H9 (cell line): ENCODE measurements around the gene MRI1. TPM values are rescaled to one million over a fixed set of nuclear protein-coding genes. Genes with fewer than 3 reads are reported as not detected.

ENCODE experiments used
- DNase-seq: peaks from one replicate; pipeline ENCODE4 v3.0.0-alpha.2; 2017
- H2AFZ ChIP-seq: one replicate; pipeline ENCODE4 v1.6.1; 2013; ENCODE audit warnings: mild to moderate bottlenecking, low read length, control low read depth, moderate library complexity
- H2AK5ac ChIP-seq: 2 replicates; pipeline ENCODE4 v1.6.1; 2013; ENCODE audit warnings: low read length, control low read depth, mixed read lengths; ENCODE audit not compliant: insufficient read length
- H2BK120ac ChIP-seq: one replicate; pipeline ENCODE4 v1.6.1; 2013; ENCODE audit warnings: low read depth, mild to moderate bottlenecking, low read length, control low read depth, inconsistent platforms; ENCODE audit not compliant: poor library complexity, severe bottlenecking
- H2BK12ac ChIP-seq: 2 replicates; pipeline ENCODE4 v1.6.1; 2013; ENCODE audit warnings: low read length, control low read depth, mixed read lengths, low read depth; ENCODE audit not compliant: insufficient read length
- H2BK15ac ChIP-seq: 2 replicates; pipeline ENCODE4 v1.6.1; 2013; ENCODE audit warnings: low read depth, low read length, control low read depth
- H2BK20ac ChIP-seq: one replicate; pipeline ENCODE4 v1.6.1; 2013; ENCODE audit warnings: low read depth, mild to moderate bottlenecking, low read length, control low read depth, inconsistent platforms; ENCODE audit not compliant: poor library complexity, severe bottlenecking
- H2BK5ac ChIP-seq: 2 replicates; pipeline ENCODE4 v1.6.1; 2013; ENCODE audit warnings: low read length, control low read depth, mixed read lengths; ENCODE audit not compliant: insufficient read length
- H3K14ac ChIP-seq: 2 replicates; pipeline ENCODE4 v1.6.1; 2013; ENCODE audit warnings: low read length, control low read depth; ENCODE audit not compliant: insufficient read depth
- H3K18ac ChIP-seq: 2 replicates; pipeline ENCODE4 v1.6.1; 2013; ENCODE audit warnings: low read depth, mild to moderate bottlenecking, mixed read lengths, low read length, control low read depth; ENCODE audit not compliant: insufficient read length
- H3K23ac ChIP-seq: 2 replicates; pipeline ENCODE4 v1.6.1; 2013; ENCODE audit warnings: low read length, control low read depth, mixed read lengths, low read depth; ENCODE audit not compliant: insufficient read length
- H3K23me2 ChIP-seq: 2 replicates; pipeline ENCODE4 v1.6.1; 2013; ENCODE audit warnings: low read depth, mild to moderate bottlenecking, mixed read lengths, low read length, control low read depth; ENCODE audit not compliant: insufficient read length, poor library complexity, severe bottlenecking
- H3K27ac ChIP-seq: 2 replicates; pipeline ENCODE4 v1.5.1; 2013; ENCODE audit warnings: low read length, control low read depth, mixed read lengths, low read depth; ENCODE audit not compliant: insufficient read length
- H3K27me3 ChIP-seq: 2 replicates; pipeline ENCODE4 v1.6.1; 2013; ENCODE audit warnings: low read length, control low read depth, inconsistent platforms; ENCODE audit not compliant: insufficient read depth
- H3K4ac ChIP-seq: 2 replicates; pipeline ENCODE4 v1.6.1; 2013; ENCODE audit warnings: low read depth, mild to moderate bottlenecking, control low read depth, inconsistent platforms, low read length, moderate library complexity
- H3K4me1 ChIP-seq: 2 replicates; pipeline ENCODE4 v1.6.1; 2013; ENCODE audit warnings: low read length, control low read depth, inconsistent platforms; ENCODE audit not compliant: insufficient read depth
- H3K4me2 ChIP-seq: 2 replicates; pipeline ENCODE4 v1.6.1; 2013; ENCODE audit warnings: low read length, control low read depth, mixed read lengths; ENCODE audit not compliant: insufficient read length, insufficient read depth
- H3K56ac ChIP-seq: 2 replicates; pipeline ENCODE4 v1.6.1; 2013; ENCODE audit warnings: low read depth, mild to moderate bottlenecking, mixed read lengths, low read length, control low read depth; ENCODE audit not compliant: insufficient read length
- H3K79me1 ChIP-seq: 2 replicates; pipeline ENCODE4 v1.6.1; 2013; ENCODE audit warnings: low read depth, mild to moderate bottlenecking, moderate library complexity, low read length, control low read depth, inconsistent platforms; ENCODE audit not compliant: insufficient read depth, poor library complexity, severe bottlenecking
- H3K79me2 ChIP-seq: 2 replicates; pipeline ENCODE4 v1.6.1; 2013; ENCODE audit warnings: low read length, control low read depth, inconsistent platforms; ENCODE audit not compliant: insufficient read depth
- H3K9ac ChIP-seq: 2 replicates; pipeline ENCODE4 v1.6.1; 2013; ENCODE audit warnings: low read length, control low read depth, mixed read lengths; ENCODE audit not compliant: insufficient read length; ENCODE audit errors: extremely low read depth
- H3K9me3 ChIP-seq: one replicate; pipeline ENCODE4 v1.6.1; 2013; ENCODE audit warnings: low read depth, low read length, inconsistent platforms; ENCODE audit not compliant: control insufficient read depth
- H3T11ph ChIP-seq: one replicate; pipeline ENCODE4 v1.6.1; 2013; ENCODE audit warnings: mild to moderate bottlenecking, low read length, control low read depth, inconsistent platforms
- H4K20me1 ChIP-seq: one replicate; pipeline ENCODE4 v1.6.1; 2013; ENCODE audit not compliant: control insufficient read depth, insufficient read length, insufficient read depth
- H4K5ac ChIP-seq: 2 replicates; pipeline ENCODE4 v1.6.1; 2013; ENCODE audit warnings: low read depth, mild to moderate bottlenecking, mixed read lengths, low read length, control low read depth; ENCODE audit not compliant: insufficient read length
- H4K8ac ChIP-seq: replicated peaks from 2 replicates; pipeline ENCODE4 v1.6.1; 2013; ENCODE audit warnings: low read length, control low read depth, mixed read lengths, low read depth; ENCODE audit not compliant: insufficient read length
- H4K91ac ChIP-seq: 2 replicates; pipeline ENCODE4 v1.6.1; 2013; ENCODE audit warnings: low read depth, mild to moderate bottlenecking, moderate library complexity, mixed read lengths, low read length, control low read depth; ENCODE audit not compliant: insufficient read length
- H3K27ac Mint-ChIP-seq, 3 experiments: 2 replicates in 2 of 3; 3 replicates in 1 of 3; pipeline ENCODE4 v1.8.0; 2020 to 2021; ENCODE audit warnings: mixed read lengths in 3 of 3, mild to moderate bottlenecking in 1 of 3, moderate library complexity in 1 of 3
- H3K27me3 Mint-ChIP-seq: 2 replicates; pipeline ENCODE4 v1.8.0; 2021; ENCODE audit warnings: low read depth, mild to moderate bottlenecking, moderate library complexity, mixed read lengths
- H3K36me3 Mint-ChIP-seq, 3 experiments: 2 replicates in 2 of 3; 3 replicates in 1 of 3; pipeline ENCODE4 v1.8.0; 2020 to 2021; ENCODE audit warnings: low read depth in 3 of 3, mixed read lengths in 3 of 3; ENCODE audit not compliant: insufficient read depth in 1 of 3
- H3K4me1 Mint-ChIP-seq, 2 experiments: 2 replicates each; pipeline ENCODE4 v1.8.0; 2020; ENCODE audit warnings: mixed read lengths in 2 of 2
- H3K4me3 Mint-ChIP-seq, 2 experiments: 2 replicates in 1 of 2; 3 replicates in 1 of 2; pipeline ENCODE4 v1.8.0; 2020 to 2021; ENCODE audit warnings: mild to moderate bottlenecking in 2 of 2, mixed read lengths in 2 of 2, moderate library complexity in 1 of 2
- H3K9me3 Mint-ChIP-seq, 2 experiments: 2 replicates in 1 of 2; 3 replicates in 1 of 2; pipeline ENCODE4 v1.8.0; 2020; ENCODE audit warnings: mild to moderate bottlenecking in 2 of 2, mixed read lengths in 2 of 2, moderate library complexity in 1 of 2
- CTCF ChIP-seq: fragments of 200-600 bp; sonication (generic); conservative IDR thresholded peaks from 3 replicates; pipeline ENCODE4 v1.8.0; 2021; ENCODE audit warnings: antibody characterized with exemption, mild to moderate bottlenecking
- WGBS: extraction: QIAGEN DNeasy Blood & Tissue Kit; methylation state at CpG from one replicate; pipeline ENCODE4 v1.1.7; 2013; ENCODE audit warnings: missing lambda C conversion rate, low lambda C conversion rate, mixed read lengths; ENCODE audit not compliant: insufficient read length; ENCODE audit errors: extremely low coverage; 5-methylcytosine and 5-hydroxymethylcytosine counted together
- total RNA-seq: library from RNA; stranded (reverse); gene quantifications from 2 replicates; pipeline ENCODE4 v1.2.1, GENCODE V29; 2021

The MRI1 gene
- total RNA-seq, 1 experiment from 2014 or later, result 19.5 TPM

GRCh38 chr19:13742756-13743155 is 21.6 kb upstream of the MRI1 start:
- no peak for TF ChIP-seq CTCF
- no CpG with 5 or more reads among the region's 1 CpG for WGBS
- Histone ChIP-seq H2BK120ac (no peak overlapping the region), H2AK5ac (no peak overlapping the region), H3K4me2 (no peak overlapping the region), H2AFZ (no peak overlapping the region), H3K14ac (no peak overlapping the region), H3K4ac (no peak overlapping the region), H3K23ac (no peak overlapping the region), H3K27me3 (no peaks in the 10 kb centered on the region), H4K91ac (no peak overlapping the region), H3K79me1 (no peaks in the 10 kb centered on the region), H4K5ac (no peak overlapping the region), H3K27ac (no peak overlapping the region), H2BK15ac (no peak overlapping the region), H4K20me1 (no peaks in the 10 kb centered on the region), H3K23me2 (no peaks in the 10 kb centered on the region), H3T11ph (no peak overlapping the region), H2BK12ac (no peak overlapping the region), H3K9me3 (no peaks in the 10 kb centered on the region), H3K18ac (no peak overlapping the region), H3K79me2 (no peaks in the 10 kb centered on the region), H3K56ac (no peak overlapping the region), H3K4me1 (no peaks in the 10 kb centered on the region), H2BK20ac (no peak overlapping the region), H4K8ac (no peak overlapping the region), H2BK5ac (no peak overlapping the region), H3K9ac (no peak overlapping the region)
- Mint-ChIP-seq H3K36me3 (peaks cover 4 to 11% (median 7%) of the 10 kb centered on the region in 3 experiments; a peak in 5 of 7 replicates), H3K27me3 (no peaks in the 10 kb centered on the region; the same call in 1 of the 2 replicates), H3K4me1 (peaks cover 12 to 13% of the 10 kb centered on the region in 2 experiments), H3K9me3 (peaks cover 3 to 8% of the 10 kb centered on the region in 2 experiments; a peak in 3 of 5 replicates), H3K4me3 (no peak overlapping the region), H3K27ac (peak overlapping the region in 1 of 3 experiments; percentile 14; a peak in 1 of 7 replicates)
- DNase-seq, result no peak
